HepG2 (cell line): ENCODE measurements around the gene MIEF2. TPM values are rescaled to one million over a fixed set of nuclear protein-coding genes. Genes with fewer than 3 reads are reported as not detected.

ENCODE experiments used
- ADNP ChIP-seq: sonication (generic); formaldehyde crosslinking; IDR thresholded peaks from 2 replicates; pipeline ENCODE4 v1.4.0; 2020; ENCODE audit warnings: missing genetic modification reagents
- ERF ChIP-seq: IDR thresholded peaks from 2 replicates; pipeline ENCODE4 v1.6.1; 2018; ENCODE audit warnings: missing biosample characterization, missing genetic modification reagents
- MAF1 ChIP-seq: sonication (generic); formaldehyde crosslinking; IDR thresholded peaks from 2 replicates; pipeline ENCODE4 v1.5.0; 2020; ENCODE audit warnings: missing genetic modification reagents, borderline replicate concordance
- MAZ ChIP-seq, 2 experiments: sonication (generic) in 1 of 2; formaldehyde crosslinking in 1 of 2; IDR thresholded peaks; 2 replicates each; pipeline versions ENCODE4 v1.5.0 to v1.6.1; 2012 to 2020; ENCODE audit warnings: low read depth in 2 of 2, mild to moderate bottlenecking in 2 of 2, borderline replicate concordance in 1 of 2, improper control_type of control experiment in 1 of 2, low read length in 1 of 2, missing genetic modification reagents in 1 of 2, moderate library complexity in 1 of 2
- NCOR1 ChIP-seq: fragments of 200-600 bp; sonication (generic); IDR thresholded peaks from 2 replicates; pipeline ENCODE4 v1.7.0; 2017; ENCODE audit warnings: antibody characterized with exemption, low read length, borderline replicate concordance
- NFRKB ChIP-seq: fragments of 450-650 bp; IDR thresholded peaks from 2 replicates; pipeline ENCODE4 v1.6.1; 2017
- NR1H2 ChIP-seq: sonication (generic); formaldehyde crosslinking; IDR thresholded peaks from 2 replicates; pipeline ENCODE4 v1.8.1; 2022; ENCODE audit warnings: low read depth, missing genetic modification reagents, borderline replicate concordance
- RBAK ChIP-seq: sonication (generic); formaldehyde crosslinking; IDR thresholded peaks from 2 replicates; pipeline ENCODE4 v1.5.1; 2020; ENCODE audit warnings: mild to moderate bottlenecking, missing genetic modification reagents
- YEATS2 ChIP-seq: sonication (generic); formaldehyde crosslinking; IDR thresholded peaks from 2 replicates; pipeline ENCODE4 v1.4.0; 2020; ENCODE audit warnings: missing genetic modification reagents, borderline replicate concordance
- ZKSCAN5 ChIP-seq: sonication (generic); formaldehyde crosslinking; IDR thresholded peaks from 2 replicates; pipeline ENCODE4 v1.5.1; 2020; ENCODE audit warnings: mild to moderate bottlenecking, missing genetic modification reagents
- ZNF101 ChIP-seq: sonication (generic); formaldehyde crosslinking; IDR thresholded peaks from 2 replicates; pipeline ENCODE4 v1.4.0; 2020; ENCODE audit warnings: mild to moderate bottlenecking, low read depth, missing genetic modification reagents, borderline replicate concordance
- ZNF430 ChIP-seq: sonication (generic); formaldehyde crosslinking; IDR thresholded peaks from 2 replicates; pipeline ENCODE4 v1.9.0; 2021; ENCODE audit warnings: mild to moderate bottlenecking, missing genetic modification reagents
- ZNF431 ChIP-seq: sonication (generic); formaldehyde crosslinking; IDR thresholded peaks from 2 replicates; pipeline ENCODE4 v1.9.0; 2022; ENCODE audit warnings: missing genetic modification reagents, low read depth, mild to moderate bottlenecking, borderline replicate concordance
- ZNF552 ChIP-seq: sonication (generic); formaldehyde crosslinking; IDR thresholded peaks from 2 replicates; pipeline ENCODE4 v1.9.0; 2022; ENCODE audit warnings: missing genetic modification reagents, mild to moderate bottlenecking, borderline replicate concordance
- ZNF660 ChIP-seq: sonication (generic); formaldehyde crosslinking; IDR thresholded peaks from 2 replicates; pipeline ENCODE4 v1.5.1; 2020; ENCODE audit warnings: mild to moderate bottlenecking, low read depth, missing genetic modification reagents, borderline replicate concordance
- ZNF776 ChIP-seq: sonication (generic); formaldehyde crosslinking; IDR thresholded peaks from 2 replicates; pipeline ENCODE4 v1.4.0; 2020; ENCODE audit warnings: mild to moderate bottlenecking, missing genetic modification reagents
- ZSCAN30 ChIP-seq: sonication (generic); formaldehyde crosslinking; IDR thresholded peaks from 2 replicates; pipeline ENCODE4 v1.5.0; 2020; ENCODE audit warnings: mild to moderate bottlenecking, missing genetic modification reagents
- polyA plus RNA-seq, 8 experiments: library from polyadenylated mRNA; depleted of rRNA in 3 of 8; stranded (reverse) in 7 of 8; unstranded in 1 of 8; fragments of >200 nt; fragmentation: Illumina TruSeq in 4 of 8; extraction: Trizol in 4 of 8; gene quantifications; 2 replicates each; pipeline versions ENCODE4 v1.2.1 to v1.2.3, GENCODE V29; 2011 to 2016; ENCODE audit warnings: low read depth in 4 of 8, missing spikeins in 1 of 8, mixed read lengths in 1 of 8; ENCODE audit not compliant: insufficient read depth in 1 of 8
- total RNA-seq, 5 experiments: library from RNA; depleted of rRNA; stranded (reverse); fragments of >200 nt; fragmentation: Illumina TruSeq; extraction: Trizol; gene quantifications; 2 replicates each; pipeline ENCODE4 v1.2.3, GENCODE V29; 2016; ENCODE audit warnings: low read depth in 1 of 5
- TF ChIP-seq, protein P1 (sequence below): sonication (generic); formaldehyde crosslinking; IDR thresholded peaks from 2 replicates; pipeline ENCODE4 v1.4.0; 2020; ENCODE audit warnings: missing genetic modification reagents
- TF ChIP-seq, protein P2 (sequence below), 2 experiments: fragments of 450-650 bp in 1 of 2; sonication (generic) in 1 of 2; formaldehyde crosslinking; IDR thresholded peaks; 2 replicates each; pipeline versions ENCODE4 v1.5.0 to v1.8.0; 2020 to 2022; ENCODE audit warnings: mild to moderate bottlenecking in 1 of 2, missing genetic modification reagents in 1 of 2
- TF ChIP-seq, protein P3 (sequence below): sonication (generic); formaldehyde crosslinking; IDR thresholded peaks from 2 replicates; pipeline ENCODE4 v1.4.0; 2020; ENCODE audit warnings: missing genetic modification reagents, borderline replicate concordance

The MIEF2 gene
- total and polyA plus RNA-seq, 2 of the 13 experiments (the other 11 are each of a cell fraction or from before 2014, with no cell fraction given) = 6.0 to 8.0 TPM

DNA sequence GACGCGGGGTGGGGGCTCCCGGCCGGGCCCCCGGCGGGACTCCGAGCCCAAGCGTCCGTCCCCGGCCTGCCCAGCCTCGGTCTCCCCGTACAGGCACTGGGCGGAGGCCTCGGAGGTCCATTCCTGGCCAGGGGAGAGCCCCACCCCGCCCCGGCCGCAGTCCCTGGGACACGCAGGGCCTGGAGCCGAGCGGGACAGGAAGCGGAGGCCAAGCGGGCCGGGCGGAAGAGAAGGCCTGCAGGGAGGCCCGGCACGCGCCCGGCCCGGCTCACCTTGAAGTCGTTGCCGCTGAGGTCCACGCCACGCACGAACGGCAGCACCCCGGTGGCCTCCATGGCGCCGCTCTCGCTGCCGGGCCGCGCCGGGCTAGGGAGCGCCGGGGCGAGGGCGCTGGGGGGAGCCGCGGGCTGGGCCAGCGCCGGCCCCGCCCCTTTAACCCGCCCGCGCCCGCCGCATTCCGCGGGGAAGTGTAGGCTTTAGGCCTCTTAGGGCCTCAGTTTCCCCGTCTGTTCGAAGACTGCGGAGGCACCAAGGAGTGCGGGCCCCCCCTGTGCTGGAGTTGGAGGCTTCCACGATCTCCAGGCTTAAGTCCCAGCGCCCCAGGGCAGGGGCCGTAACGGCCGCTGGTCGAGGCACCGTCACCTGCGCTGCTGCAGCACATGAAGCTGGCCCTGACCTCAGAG, 2.0 kb upstream of the MIEF2 start, which contains the start of gene FLII (continued):
- TF ChIP-seq ADNP (CRISPR knock-in tag) (no peak), ZSCAN30 (CRISPR knock-in tag) (no peak), ZNF776 (CRISPR knock-in tag) (0 out of 2 replicates have a peak, but pooled peaks have one; percentile 56), RBAK (no peak), ZNF660 (CRISPR knock-in tag) (no peak), NCOR1 (no peak), ZNF552 (CRISPR knock-in tag) (no peak), MAF1 (peak; percentile 62; the same call in 1 of the 2 replicates), ERF (CRISPR knock-in tag) (peak; percentile 36), NFRKB (no peak), NR1H2 (CRISPR knock-in tag) (0 out of 2 replicates have a peak, but pooled peaks have one; percentile 58), ZNF431 (CRISPR knock-in tag) (no peak), ZNF101 (CRISPR knock-in tag) (no peak), MAZ (IDR thresholded peaks at IDR 0.05; ENCODE audit: borderline replicate concordance, low read depth, low read length) (no peak), MAZ (CRISPR knock-in tag; IDR thresholded peaks at IDR 0.05; ENCODE audit: low read depth) (peak; percentile 52; the same call in 1 of the 2 replicates), ZKSCAN5 (no peak), YEATS2 (CRISPR knock-in tag) (no peak), ZNF430 (CRISPR knock-in tag) (no peak; the same call in 1 of the 2 replicates)
- TF ChIP-seq, protein P1, sequence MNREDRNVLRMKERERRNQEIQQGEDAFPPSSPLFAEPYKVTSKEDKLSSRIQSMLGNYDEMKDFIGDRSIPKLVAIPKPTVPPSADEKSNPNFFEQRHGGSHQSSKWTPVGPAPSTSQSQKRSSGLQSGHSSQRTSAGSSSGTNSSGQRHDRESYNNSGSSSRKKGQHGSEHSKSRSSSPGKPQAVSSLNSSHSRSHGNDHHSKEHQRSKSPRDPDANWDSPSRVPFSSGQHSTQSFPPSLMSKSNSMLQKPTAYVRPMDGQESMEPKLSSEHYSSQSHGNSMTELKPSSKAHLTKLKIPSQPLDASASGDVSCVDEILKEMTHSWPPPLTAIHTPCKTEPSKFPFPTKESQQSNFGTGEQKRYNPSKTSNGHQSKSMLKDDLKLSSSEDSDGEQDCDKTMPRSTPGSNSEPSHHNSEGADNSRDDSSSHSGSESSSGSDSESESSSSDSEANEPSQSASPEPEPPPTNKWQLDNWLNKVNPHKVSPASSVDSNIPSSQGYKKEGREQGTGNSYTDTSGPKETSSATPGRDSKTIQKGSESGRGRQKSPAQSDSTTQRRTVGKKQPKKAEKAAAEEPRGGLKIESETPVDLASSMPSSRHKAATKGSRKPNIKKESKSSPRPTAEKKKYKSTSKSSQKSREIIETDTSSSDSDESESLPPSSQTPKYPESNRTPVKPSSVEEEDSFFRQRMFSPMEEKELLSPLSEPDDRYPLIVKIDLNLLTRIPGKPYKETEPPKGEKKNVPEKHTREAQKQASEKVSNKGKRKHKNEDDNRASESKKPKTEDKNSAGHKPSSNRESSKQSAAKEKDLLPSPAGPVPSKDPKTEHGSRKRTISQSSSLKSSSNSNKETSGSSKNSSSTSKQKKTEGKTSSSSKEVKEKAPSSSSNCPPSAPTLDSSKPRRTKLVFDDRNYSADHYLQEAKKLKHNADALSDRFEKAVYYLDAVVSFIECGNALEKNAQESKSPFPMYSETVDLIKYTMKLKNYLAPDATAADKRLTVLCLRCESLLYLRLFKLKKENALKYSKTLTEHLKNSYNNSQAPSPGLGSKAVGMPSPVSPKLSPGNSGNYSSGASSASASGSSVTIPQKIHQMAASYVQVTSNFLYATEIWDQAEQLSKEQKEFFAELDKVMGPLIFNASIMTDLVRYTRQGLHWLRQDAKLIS (CRISPR knock-in tag) = no peak
- TF ChIP-seq, protein P2, sequence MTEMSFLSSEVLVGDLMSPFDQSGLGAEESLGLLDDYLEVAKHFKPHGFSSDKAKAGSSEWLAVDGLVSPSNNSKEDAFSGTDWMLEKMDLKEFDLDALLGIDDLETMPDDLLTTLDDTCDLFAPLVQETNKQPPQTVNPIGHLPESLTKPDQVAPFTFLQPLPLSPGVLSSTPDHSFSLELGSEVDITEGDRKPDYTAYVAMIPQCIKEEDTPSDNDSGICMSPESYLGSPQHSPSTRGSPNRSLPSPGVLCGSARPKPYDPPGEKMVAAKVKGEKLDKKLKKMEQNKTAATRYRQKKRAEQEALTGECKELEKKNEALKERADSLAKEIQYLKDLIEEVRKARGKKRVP (CRISPR knock-in tag; IDR thresholded peaks at IDR 0.05) = no peak
- TF ChIP-seq, protein P3, sequence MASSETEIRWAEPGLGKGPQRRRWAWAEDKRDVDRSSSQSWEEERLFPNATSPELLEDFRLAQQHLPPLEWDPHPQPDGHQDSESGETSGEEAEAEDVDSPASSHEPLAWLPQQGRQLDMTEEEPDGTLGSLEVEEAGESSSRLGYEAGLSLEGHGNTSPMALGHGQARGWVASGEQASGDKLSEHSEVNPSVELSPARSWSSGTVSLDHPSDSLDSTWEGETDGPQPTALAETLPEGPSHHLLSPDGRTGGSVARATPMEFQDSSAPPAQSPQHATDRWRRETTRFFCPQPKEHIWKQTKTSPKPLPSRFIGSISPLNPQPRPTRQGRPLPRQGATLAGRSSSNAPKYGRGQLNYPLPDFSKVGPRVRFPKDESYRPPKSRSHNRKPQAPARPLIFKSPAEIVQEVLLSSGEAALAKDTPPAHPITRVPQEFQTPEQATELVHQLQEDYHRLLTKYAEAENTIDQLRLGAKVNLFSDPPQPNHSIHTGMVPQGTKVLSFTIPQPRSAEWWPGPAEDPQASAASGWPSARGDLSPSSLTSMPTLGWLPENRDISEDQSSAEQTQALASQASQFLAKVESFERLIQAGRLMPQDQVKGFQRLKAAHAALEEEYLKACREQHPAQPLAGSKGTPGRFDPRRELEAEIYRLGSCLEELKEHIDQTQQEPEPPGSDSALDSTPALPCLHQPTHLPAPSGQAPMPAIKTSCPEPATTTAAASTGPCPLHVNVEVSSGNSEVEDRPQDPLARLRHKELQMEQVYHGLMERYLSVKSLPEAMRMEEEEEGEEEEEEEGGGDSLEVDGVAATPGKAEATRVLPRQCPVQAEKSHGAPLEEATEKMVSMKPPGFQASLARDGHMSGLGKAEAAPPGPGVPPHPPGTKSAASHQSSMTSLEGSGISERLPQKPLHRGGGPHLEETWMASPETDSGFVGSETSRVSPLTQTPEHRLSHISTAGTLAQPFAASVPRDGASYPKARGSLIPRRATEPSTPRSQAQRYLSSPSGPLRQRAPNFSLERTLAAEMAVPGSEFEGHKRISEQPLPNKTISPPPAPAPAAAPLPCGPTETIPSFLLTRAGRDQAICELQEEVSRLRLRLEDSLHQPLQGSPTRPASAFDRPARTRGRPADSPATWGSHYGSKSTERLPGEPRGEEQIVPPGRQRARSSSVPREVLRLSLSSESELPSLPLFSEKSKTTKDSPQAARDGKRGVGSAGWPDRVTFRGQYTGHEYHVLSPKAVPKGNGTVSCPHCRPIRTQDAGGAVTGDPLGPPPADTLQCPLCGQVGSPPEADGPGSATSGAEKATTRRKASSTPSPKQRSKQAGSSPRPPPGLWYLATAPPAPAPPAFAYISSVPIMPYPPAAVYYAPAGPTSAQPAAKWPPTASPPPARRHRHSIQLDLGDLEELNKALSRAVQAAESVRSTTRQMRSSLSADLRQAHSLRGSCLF (CRISPR knock-in tag) = no peak
